Activated CD4-positive, alpha-beta T cell treated with anti-CD3 and anti-CD28 coated beads, Interleukin-2, Interleukin-4, amounts not matched to agents 100 ng/mL and 50 ng/mL, durations not matched to agents 16 hours and 8 hours (primary cell): ENCODE measurements around the gene DMBX1.

Experiments
- DNase-seq: peaks from one replicate; pipeline ENCODE4 v3.0.0-alpha.2; 2020; ENCODE audit warnings: low spot score

DMBX1 gene

DNA sequence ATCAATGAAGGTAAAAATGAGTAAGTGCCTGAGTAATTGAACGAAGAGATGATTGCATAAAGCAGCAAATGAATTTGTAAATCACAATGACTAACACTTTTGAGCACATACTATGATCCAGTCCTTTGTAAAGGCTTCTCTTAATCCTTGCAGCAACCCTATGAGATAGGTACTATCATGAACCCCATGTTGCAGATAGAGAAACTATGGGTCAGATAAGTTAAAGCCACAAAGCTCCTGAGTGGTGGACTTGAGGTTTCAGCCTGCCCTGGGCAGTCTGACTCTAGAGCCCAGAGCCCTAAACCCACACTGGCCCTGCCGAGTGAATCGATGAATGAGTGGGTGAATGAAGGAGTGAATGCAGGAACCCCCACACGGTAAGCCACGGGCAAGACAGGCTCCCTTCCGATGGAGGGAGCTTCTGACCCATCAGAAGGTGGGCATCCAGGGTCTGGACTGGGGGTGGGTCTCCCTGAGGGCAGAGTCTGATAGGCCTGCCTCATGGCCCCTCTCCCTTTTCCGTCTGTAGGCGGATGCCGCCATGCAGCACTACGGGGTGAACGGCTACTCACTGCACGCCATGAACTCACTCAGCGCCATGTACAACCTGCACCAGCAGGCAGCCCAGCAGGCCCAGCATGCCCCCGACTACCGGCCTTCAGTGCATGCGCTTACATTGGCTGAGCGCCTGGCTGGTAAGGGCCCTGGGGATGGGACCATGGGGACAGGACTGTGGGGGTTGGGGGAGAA, 17.0 kb downstream of the DMBX1 start:
- DNase-seq, result no peak

DNA sequence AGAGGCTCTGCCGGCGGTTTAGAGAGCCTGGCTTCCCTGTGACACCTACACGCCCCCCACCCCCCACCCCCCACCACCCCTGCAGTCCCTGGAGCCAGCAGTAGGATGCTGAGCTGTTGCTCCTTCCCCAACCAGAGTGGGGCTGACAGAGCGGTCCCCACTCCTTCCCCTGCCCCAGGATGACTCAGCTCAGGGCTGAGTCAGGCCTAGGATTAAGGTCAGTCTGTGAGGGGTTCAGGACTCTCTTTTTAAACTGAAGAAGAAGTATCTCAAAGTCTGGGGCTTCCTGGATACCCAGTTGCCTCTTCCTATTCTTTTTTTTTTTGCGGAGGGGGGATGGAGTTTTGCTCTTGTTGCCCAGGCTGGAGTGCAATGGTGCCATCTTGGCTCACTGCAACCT, 19.1 kb downstream of the DMBX1 start:
- no peak for DNase-seq

DNA sequence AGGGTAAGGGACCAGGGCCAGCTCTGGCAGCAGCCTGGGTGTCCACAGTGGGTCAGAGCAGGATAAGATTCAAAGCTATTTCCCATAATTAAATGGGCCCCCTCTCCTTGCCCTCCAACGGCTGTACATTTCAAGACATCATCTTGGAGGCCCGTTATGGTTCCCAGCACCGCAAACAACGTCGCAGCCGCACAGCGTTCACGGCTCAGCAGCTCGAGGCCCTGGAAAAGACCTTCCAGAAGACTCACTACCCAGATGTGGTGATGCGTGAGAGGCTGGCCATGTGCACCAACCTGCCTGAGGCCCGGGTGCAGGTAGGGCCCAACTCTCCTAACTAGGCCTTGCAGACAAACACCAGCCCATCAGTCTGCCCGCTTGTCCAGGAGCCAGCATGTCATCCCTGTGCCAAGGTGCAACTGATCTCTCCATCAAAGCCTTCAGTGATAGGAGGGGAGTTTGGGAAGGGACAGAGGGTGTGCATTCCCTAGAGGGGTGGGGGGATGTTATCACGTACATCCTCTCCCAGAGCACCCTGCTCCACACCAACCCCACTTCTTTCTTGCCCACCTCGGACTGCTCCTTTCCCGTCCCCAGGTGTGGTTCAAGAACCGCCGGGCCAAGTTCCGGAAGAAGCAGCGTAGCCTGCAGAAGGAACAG, 20.8 kb downstream of the DMBX1 start:
- no peak for DNase-seq

DNA sequence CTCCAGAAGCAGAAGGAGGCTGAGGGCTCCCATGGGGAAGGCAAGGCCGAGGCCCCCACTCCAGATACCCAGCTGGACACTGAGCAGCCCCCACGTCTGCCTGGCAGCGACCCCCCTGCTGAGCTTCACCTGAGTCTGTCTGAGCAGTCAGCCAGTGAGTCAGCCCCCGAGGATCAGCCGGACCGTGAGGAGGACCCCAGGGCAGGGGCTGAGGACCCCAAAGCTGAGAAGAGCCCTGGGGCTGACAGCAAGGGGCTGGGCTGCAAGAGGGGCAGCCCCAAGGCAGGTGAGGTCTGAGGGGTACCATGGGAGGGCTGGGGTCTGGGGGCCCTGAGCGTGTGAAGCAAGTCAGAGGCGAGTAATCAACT, 21.3 kb downstream of the DMBX1 start:
- no peak for DNase-seq

DNA sequence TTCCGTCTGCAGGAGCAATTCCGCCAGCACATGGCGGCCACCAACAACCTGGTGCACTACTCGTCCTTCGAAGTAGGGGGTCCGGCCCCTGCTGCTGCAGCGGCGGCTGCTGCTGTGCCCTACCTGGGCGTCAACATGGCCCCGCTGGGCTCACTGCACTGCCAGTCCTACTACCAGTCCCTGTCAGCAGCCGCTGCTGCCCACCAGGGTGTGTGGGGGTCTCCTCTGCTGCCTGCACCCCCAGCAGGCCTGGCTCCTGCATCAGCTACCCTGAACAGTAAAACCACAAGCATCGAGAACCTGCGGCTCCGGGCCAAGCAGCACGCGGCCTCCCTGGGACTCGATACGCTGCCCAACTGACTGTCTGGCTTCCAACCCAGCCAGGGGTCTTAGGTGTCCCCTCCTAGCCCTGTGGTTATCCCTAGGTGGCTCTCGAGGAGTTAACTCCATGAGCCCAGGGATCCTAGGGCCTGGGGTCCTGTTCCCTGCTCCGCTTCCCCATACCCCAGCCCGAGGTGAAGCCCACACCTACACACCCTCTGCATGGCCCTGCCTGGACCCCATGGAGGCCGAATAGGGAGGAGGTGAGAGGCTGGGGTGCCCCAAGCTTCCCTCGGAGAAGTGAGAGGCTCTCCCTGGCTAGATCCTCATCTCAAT, 22.6 kb downstream of the DMBX1 start:
- no peak for DNase-seq

DNA sequence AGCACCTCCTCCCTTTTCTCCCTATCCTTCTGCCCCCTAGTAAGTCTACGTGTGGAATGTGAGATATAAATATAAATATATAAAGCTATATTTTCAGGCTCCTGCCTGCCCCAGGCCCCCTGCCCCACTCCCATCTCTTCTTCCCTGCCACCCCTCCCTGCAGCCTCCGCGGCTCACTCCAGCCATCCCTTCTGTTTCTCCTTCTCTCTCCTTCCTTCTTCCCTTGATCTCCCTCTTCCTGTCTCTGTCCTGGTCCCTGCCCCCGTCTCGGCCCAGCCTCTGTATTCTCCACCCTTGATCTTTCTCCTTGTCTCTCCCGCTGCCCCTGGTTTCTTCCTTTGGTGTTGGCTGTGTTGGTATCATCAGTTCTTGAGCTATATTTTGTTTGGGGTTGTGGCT, 23.2 kb downstream of the DMBX1 start:
- no peak for DNase-seq

DNA sequence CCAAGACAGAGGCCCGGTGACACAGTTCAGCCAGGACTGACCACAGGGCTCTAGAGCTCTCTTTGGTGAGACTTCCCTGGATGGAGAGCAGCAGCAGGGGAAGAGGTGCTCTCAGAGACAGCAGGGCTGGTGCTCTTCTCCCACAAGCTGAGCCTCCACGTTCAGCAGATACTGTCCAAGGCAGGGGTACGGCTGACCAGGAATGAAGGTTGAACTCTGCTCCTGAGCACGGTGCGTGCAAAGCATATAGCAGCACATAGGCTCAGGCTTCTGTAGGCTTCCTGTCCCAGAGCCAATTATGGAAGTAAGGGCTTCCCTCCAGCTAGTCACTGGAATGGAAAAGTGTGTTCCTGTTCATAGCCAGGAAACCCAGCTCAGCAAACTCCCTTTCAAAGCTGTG, 23.9 kb downstream of the DMBX1 start:
- no peak for DNase-seq

DNA sequence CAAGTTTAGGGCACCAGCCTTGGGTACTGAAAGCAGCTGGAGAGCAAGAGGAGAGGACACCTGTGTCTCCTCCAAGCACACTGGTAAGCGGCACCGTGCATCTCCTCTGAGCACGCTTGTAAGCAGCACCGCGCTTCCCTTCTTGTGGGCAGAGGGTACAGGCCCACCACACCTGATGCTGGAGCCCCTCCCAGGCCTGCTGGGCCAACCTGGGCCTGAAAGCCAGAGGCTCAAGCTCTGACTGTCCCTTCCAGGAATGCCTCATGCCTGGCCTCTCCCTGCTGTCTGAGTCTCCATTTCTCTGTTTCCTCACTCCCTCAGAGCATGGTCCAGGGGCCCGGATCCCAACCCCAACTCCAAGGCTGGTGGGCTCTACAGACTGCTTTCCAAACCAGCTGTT, 25.9 kb downstream of the DMBX1 start:
- DNase-seq, result no peak

DNA sequence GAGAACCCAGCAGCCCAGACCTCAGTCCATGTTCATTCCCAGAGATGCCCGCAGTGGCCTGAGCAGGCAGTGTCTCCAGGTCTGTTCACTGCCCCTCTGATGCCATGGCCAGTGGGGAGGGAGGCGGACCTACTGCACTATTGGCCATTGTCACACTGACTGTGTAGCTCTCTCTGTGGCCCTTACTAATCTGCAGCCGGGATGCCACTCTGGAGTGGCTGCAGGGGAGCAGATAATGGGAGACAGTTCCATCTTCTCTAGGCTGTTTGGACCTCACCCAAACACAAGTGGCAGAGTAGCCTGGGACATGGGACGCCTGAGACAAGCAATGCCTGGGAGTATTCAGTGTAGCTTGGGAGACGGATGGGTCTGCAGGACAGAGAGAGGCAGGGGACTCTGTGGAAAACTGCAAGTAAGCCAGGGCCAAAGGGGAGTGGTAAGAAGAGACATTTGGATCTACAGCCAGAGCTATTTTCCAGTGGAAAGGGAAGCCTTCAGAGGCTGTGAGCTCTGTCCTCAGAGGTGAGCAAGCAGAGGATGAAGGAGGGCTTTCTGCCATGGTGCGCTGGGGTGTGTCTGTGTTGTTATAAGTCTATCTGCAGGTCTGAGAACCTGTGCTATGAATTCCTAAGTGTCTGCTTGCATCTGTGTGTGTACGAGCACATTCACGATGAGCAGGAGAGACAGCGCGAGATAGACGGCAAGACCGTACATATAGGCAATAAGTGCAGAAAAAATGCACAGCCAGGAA, 26.7 kb downstream of the DMBX1 start:
- no peak for DNase-seq

DNA sequence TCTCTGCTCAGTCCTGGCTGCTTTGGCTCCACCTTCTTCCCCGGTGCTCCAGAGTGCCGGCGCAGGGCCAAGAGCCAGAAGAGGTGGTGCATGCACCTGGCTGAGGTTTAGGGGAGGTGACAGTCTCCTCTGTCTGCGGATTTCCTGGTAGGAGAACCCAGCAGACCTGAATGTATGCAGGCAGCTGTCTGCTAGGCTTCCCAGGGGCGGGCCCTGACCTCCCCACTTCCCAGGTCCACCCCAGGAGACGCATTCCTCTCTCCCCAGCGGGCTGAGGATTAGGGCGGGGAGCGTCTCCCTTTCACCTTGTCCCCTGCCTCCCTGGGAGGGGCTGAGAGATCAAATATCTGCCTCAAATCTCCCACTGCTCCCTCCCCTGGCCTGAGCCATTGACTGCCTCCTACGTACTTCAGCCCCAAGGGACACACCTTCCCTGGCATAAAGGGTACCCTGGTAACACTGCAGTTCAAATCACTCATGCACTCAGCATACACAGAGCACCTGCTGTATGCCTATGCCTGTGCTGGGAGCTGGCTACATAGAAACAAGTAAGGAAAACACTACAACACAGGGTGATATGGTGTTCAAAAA, 27.5 kb downstream of the DMBX1 start:
- DNase-seq, result no peak

DNA sequence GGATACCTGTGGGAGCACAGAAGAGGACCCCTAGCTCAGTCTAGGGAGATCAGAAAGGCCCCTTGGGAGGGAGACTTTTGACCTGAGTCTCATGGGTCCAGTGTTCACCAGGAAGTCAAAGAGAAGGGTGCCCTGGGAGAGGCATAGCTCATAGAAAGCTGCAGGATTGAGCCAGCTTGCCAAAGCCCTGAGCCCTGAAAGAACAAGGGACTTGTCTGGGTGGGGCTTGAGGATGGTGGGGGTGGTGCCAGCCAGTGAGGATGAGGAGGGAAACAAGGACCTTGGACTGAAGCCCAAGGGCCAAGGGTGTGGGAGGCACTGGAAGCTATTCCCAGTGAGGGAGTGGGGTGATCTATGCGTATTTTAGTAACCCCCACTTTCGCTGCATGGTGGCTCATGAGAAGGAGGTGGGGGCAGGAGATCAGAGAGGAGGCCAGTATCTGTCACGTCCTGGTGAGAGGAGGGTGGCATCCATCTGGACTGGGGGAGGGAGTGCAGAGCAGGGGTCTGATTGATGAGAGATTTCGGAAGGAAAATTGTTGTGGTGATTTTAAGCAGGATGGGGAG, 28.4 kb downstream of the DMBX1 start:
- no peak for DNase-seq

DNA sequence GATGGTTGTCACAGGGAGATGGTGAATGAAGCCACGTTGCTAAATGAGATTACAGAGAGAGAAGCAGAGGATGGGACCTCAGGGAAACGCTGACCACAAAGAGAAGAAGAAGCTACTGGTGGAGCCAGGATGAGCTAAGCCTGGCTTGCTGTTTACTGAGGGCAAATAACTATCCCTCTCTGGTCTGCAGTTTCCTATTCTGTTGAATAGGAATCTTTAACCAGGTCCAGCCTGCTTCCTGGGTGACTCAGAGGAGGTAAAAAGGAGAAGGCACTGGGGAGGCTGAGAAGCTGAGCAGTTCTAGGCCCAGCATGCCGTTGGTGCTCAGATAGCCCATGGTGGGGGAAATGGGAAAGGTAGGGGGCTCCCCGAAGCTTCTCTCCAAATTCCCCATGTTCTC, 29.6 kb downstream of the DMBX1 start:
- DNase-seq, result no peak

DNA sequence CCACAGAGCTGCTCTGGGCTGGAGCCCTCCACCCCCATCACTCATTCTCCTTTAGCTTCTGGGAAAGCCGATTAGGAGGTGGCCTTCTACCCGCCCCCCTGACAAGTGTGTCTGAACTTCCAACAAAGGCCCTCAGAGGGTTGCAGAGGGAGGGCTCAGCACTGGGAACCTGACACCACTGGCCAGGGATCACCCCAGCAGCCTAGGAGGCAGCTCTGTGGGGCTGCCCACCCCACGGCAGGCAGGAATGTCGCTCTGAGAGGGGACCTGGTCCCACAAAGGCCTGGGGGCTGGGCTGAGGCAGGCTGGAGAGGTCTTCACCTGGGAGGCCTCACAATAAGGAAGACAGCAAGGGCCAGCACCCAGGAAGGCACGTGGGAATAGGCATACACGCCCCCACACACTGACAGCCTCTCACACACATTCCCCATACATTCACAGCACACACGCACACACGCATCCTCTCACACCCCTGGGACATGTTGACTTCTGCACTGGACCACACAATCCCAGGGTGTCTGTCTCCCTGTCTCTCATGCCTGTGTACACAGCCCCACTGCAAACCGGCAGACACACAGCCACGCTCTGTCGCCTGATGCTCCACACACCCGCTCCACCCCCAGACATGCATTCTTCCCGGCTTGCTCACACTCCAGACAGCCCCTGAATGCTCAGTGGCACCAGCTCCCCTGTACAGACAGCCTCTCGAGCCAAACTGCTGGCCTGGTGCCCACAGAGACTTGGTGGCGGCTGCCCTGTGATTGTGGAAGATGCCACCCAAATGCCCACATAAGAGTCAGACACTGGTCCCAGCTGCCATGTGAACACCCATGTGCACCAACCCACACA, 30.7 kb downstream of the DMBX1 start:
- no peak for DNase-seq

DNA sequence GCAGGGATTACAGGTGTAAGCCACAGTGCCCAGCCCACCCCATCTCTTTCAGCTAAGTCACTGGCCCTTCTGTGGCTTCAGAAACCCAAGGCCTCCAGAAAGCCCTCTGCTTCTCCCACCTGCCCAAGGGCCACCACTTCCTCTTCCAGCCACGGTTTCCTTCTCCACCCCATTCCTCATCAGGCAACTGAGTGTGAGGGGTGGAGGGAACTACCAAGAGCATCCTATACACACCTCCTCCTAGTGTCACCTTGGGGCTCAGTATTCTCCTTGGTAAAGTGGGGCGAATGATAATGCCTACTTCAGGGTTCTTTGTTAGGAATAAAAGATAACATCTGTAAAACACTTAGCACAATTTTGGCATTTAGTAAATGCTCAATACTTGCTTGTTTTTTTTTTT, 31.8 kb downstream of the DMBX1 start:
- no peak for DNase-seq

DNA sequence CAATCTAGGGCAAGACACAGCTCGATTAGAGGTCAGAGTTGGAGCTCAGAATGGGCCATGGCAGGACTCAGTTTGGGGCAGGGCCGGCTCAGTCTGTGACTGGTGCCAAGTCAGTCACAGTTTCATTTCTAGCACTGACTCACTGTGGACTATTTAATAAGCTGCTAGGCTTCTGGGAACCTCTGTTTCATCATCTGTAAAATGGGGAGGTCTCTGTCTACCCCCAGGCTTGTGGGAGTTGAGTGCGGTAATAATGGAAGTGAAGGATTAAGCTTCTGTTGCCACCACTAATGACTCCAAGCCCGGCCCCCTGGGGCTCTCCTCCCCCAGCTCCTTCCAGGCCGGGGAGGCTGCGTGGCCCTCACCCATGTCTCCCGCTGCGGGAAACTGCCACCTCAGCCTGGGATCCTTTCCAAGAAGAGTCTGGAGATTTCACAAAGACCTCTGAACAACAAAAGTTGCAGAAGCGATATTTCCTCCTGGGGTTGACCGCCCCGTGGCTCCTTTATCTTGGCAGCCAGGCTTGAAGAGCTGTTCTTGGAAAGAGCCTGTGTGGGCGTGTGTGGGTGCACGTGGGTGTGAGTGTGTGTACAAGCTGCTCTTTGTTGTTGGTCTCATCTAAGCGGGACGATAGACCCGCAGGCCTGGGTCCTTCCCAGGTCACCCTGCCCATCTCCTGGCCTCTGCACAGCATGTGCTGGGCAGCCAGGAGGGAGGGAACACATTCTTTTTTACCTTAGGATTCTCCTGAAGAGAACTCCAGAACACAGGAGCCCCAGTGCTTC, 32.7 kb downstream of the DMBX1 start:
- DNase-seq, result peak; percentile 87

DNA sequence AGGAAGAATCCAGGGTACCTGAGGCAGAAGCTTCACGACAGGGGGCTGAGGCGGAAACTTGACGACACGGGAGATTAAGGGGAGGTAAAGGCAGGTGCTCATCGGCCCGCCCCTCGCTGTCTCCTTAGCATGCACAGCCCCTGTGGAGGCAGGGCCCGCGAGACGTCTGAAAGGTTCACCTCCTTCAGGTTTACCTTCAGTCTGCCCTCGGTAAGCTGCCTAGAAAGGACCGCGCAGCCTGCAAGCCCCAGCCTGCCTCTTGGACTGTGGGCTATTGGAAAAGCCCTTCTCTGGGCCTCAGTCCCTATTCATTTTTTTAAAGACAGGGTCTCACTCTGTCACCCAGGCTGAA, 33.3 kb downstream of the DMBX1 start:
- no peak for DNase-seq

DNA sequence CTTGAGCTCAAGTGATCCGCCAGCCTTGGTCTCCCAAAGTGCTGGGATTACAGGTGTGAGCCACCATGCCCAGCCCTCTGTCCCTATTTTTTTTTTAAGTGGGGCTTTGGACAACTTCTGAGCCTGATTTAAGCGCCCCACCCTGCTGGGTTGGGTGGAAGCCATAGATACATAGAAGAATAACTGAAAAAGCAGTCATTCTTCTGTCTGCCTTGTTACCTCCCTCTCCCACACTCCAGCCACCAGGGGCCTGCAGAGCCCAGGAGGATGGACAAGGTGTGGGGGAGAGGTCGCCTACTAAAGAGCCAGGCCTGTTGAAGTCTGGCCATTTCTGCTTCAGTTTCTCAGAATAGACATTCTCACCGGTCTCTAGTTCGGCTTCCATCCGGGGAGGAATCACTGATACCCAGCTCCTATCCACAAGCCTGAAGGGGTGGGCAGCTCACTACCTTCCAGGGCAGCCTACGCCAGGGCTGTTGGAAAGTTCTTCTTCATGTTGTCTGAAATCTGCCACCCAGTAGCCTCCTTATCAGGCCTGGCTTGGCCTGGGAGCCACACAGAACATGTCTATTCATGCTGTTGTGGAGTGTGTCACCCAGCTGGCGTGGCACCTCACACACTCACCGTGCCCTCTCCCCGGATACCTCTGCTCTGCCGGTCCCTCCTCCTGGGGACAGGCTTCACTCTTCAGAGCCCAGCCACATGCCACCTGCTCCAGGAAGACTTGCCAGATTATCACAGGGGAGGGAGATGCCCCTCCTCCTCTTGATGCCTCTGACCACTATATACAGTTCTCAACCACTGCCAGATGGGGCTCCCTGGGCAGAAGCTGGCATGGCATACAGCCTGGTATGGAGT, 34.1 kb downstream of the DMBX1 start:
- DNase-seq, result no peak

DNA sequence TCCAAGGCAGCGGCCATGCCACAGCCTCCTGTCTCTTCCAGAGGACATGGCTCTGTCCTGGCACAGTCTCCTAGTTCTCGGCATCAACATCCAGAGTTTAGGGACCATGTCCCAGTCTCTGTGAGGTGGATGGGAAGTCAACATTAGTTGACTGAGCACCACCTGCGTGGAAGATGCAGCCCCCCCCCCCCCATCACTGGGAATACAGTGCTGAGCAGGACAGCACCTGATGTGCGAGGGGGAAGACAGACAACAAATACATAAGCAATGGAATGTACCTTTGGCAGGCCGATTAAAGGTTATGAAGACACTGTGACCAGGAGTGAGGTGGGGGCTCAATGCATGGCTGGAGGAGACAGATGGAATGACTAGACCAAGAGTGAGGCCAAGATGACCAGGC, 35.2 kb downstream of the DMBX1 start:
- no peak for DNase-seq

DNA sequence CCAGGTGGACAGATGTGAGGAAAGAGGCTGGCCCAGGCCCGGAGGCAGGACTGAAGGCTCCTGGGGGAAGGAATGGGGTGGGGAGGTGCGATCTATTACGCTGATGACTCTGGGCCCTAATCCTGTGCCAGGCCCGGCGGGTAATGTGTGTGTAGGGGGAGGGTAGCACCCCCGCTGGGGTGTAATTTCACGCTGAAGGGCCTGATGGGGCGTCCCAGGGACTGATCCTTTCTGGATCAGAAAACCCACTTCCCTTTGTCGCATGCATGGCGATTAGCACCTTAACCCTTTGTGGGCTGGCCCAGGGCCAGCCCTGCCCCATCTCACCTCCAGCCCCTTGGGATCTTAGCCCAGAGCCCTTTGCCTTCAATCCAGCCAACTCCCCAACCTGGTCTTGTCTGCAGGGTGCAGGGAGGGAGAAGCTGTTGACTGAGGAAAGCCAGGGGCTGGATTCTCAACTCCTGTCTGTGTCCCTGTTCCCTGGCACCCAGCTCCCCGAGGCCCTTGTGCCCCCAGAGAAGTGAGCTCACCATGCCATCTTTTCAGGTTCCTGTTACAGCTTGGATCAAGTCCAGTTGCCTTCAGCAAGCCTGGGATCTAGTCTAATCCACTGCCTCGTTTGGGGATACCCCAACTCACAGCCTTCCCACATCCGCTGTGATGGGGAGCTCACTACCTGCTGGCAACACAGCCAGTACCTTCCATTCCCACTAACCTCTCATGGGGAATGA, 35.8 kb downstream of the DMBX1 start:
- DNase-seq, result no peak
